Activated CD8-positive, alpha-beta memory T cell treated with anti-CD3 and anti-CD28 coated beads, Interleukin-2, amount 50 U/mL, for 1 hour (primary cell): ENCODE measurements around the gene PDK1.

Experiments used
- DNase-seq: peaks from one replicate; pipeline ENCODE4 v3.0.0-alpha.2; 2020; ENCODE audit errors: extremely low read depth

PDK1 gene

GRCh38 chr2:172640389-172640788 is 84.5 kb downstream of the PDK1 start:
- no peak for DNase-seq

- no peak for DNase-seq
Measured at GRCh38 chr2:172642301-172643020, 86.6 kb downstream of the PDK1 start.

DNA sequence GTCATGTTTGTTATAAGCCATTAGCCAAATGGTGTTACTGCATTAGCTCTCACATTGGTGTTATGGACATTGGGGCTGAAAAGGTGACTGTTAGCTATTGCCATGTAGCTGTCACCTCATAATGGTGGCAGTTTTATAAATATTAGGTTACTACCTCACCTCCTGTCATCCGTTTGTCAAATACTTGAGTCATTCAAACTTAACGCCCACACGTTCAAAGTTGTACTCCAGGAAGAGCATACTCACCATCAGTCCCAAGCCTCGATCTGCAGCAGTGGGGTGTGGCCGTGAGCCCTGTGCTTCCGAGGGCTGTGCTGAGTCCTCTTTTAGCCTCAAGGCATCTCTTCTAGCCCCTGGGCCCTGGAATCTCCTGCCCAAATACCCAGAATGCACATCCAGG is 87.3 kb downstream of the PDK1 start:
- DNase-seq = no peak

DNA sequence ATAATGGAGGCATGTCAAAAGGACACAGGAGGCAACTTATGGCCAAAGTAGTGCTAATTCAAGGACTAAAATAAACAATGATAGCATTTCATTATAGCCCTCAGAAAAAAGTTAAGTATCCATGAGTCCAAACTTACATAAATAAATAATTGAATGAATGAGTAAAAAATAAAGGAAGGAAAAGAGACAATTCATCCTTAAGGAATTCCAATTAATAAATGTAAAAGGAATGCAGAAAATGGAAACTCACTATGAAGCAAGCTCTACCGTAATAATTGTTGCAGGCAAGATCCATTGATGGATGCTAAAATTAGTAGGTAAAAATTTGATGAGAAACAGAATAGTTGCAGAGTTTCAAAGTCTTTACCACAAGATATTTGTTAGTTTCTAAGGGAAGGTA is 91.5 kb downstream of the PDK1 start:
- DNase-seq = no peak

DNA sequence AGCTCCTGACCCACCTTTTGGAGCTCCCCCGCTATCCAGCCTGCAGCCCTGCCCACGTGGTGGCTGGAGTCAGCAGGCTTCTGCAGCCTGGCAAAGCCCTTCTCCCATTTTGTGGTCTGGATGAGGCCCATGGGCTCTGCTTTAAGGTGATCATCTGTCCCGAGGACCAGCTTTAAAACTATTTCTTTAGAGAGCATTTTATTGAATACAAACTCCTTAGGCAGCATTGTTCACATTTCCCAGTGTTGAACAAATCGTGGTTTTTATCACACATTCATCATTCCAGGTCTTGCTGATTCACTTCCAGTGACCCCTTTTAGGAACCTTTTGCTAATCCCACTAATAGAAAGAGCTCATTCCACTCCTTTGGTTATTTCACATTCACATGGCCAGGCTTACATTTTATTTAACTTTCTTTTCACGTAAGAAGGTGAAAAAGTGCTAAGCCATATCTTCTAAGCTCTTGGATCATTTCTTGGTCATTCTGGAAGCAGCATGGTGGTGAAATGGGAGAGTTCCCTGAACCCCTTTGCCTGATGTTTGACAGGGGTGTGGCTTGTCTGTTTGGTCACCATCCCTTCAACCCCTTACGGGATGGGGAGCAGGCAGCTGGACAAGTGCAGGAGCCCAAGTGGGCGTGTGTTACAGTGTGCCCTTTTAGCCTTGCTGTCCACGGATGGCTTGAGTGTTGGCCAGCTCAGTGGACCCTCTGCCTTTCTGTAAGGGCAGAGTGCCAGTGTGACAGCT is 99.4 kb downstream of the PDK1 start:
- no peak for DNase-seq

DNA sequence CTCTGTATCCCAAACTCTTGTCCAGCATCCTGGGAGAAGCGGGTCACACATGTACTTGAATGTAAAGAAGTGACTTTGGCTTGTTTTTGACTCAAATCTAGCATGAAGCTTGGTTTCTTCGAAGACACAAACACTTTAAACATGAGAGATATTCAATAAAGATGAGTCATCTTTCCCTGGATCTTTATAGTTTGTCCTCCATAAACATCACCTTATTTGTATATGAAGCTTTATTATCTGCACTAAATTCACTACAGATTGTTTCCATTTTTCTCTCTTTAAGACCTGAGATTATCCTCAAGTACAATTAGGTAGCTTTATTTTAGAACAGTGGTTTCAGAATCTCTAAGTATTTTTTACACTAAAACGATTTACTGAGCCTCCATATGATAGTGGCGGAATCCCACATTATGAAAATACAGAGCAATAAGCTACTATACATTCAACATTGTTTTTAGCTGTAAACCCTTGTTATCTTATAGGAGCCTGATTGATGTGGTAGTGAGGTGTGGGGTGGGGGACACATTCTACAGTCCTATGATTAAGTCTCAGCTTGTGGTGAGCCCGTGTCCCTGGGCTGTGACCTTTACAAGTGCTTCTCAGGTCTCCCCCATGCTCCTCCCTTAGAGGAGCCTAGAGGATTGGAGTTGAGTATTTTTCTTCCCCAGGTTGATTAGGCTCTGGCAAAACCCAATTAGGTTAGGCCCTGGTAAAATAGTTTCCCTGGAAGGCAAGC is 100.1 kb downstream of the PDK1 start:
- DNase-seq = no peak
